ENCODE measurements around the gene PLCG2.

PLCG2 gene

DNA sequence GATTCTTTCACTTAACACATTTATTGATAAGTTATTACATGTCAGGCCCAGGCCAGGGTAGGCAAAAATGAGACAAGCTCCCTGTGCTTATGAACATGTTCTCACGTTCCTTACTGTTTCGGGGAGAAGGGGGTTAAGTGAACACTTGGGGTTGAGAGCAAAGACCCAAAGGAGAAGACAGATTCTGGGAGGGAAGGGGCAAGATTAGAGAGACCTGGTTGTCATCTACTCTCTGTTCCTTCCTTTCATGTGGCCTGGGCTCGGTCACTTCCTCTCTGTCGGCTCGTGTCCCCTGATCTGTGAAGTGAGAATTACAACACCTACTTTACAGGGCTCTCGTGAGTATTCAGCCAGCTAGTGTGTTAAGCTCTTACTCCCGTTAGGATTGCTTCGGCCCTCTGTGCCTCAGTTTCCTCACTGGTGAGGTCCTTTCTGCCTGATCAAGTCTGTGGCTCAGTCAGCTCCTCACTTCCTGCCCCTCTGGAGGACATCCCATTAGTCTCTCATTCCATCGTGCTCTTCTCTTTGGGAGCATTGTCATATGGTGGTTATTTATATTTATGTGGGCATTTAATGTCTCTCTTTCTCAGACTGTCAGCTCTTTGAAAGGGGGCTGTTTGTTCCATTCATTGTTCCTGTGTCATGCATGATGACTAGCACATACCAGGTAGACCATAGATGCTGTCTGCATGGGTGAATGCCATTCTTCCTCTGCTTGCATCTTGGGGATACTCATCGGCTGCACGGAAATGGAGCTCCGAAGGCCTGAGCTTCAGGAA is 38.9 kb downstream of the PLCG2 start:
- DNase-seq, result peak; percentile 79 to 87

DNA sequence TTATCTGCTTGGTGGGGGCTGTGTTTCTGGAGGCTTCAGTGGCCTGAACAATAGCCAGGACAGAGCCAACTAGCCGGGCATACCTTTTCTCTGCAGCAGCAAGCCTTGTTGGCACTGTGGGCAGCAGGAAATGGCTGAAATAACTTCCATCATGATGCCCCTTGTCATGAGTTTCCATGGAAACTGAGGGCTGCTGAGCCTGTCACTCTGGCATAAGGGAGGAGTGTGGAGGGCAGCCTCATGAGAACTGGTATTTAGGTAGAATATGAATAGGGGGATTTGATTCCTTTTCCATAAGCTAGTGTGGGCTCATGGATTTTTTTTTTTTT is 39.4 kb downstream of the PLCG2 start:
- DNase-seq, result no peak

- DNase-seq, result no peak
Observed at GRCh38 chr16:81818905-81819304, 39.8 kb downstream of the PLCG2 start.

- DNase-seq, result no peak
Observed at GRCh38 chr16:81821436-81822128, 42.5 kb downstream of the PLCG2 start.

- DNase-seq, result peak; percentile 72 to 76
Observed at GRCh38 chr16:81823111-81823510, 44.0 kb downstream of the PLCG2 start.

DNA sequence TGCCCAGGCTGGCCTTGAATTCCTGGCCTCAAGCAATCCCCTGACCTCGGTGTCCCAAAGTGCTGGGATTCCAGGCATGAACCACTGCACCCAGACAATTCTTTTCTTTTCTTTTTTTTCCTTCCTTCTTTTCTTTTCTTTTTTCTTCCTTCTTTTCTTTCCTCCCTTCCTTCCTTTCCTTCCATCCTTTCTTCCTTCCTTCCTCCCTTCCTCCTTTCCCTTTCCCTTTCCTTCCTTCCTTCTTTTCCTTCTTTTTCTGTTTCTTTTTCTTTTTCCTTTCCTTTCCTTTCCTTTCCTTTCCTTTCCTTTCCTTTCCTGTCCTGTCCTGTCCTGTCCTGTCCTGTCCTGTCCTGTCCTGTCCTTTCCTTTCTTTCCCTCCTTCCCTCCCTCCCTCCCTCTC is 44.6 kb downstream of the PLCG2 start:
- no peak for DNase-seq

DNA sequence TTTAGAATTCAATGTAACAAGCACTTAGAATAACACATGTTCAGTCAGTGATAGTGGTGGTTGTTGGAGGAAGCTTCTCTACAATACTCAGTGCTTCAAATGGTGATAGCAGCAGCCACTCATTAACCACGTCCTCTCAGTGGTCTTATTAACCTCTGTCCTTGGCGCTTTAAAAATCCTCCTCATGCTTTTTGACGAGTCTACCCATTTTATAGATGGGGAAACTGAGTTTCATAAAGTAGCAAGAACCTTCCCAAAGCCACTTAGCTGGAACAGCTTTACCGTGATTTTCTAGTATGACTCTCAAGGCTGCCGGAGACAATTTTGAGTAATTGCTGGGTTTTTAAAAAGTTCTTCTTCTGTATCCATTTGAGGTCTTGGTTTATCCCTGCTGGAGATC is 47.4 kb downstream of the PLCG2 start:
- DNase-seq, result no peak

DNA sequence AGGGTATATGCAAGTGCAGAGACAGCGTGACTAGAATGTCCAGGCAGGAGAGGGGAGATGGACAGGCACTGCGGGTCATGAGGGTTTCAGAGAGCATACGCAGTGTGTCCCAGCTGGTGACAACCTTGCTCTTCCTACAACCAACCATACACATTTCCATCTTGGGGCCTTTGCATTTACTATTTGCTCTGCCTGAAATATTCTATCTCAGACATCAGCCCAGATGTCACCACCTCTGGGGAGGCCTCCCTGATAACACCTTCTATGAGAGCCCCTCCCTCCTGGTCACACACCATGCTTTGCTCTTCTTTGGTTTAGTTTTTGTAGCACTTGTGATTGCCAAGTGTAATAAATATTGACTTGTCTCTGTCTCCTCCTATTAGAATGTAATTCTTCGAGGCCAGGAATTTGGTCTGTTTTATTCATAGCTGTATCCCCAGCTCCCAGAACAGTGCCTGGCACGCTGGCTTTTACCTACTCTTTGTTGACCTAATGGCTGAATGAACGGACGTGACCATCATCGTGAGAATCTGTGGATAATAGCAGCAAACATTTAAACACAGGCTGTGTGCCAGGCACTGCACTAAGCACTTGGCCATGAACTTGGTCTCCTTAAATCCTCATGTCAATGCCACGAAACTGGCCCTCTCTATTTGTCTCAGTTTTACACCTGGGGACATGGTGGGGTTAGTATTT is 51.9 kb downstream of the PLCG2 start:
- DNase-seq, result no peak

GRCh38 chr16:81831722-81832126 is 52.6 kb downstream of the PLCG2 start:
- peak; percentile 94 to 98 for DNase-seq

DNA sequence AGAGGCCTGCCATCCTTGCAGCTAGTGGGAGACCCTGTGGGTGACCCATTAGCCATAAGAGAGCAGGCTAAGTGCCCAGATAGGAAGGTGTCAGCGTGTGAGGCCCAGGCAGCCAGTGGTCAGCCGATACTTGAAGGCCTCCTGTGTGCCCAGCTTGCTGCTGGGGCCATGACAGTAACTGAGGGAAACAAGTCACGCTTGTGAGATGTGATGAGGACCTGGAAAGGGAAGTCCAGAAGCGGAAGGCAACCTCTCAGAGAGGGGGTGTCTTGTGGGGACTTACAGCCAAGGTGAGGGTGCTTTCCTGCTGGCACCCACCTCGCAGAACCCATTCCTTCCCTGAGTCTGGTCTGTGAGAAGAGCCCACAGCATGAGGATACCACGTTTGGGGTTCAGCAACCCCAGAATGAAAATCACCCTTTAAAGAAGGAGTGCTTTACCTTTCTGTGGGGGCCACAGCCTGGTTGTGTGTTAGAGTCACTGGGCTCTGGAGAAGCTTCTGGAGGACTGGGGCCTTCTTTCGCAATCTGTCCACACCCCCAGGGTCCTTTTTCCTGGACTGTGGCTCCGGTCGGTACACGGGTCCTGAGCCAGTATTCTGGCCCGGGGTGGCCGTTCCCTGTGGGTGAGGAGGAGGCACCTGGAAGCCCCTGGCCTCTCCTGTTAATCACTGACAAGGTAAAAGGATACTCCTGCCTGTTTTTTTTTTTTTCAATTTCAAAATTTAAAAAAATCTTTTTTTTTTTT is 53.9 kb downstream of the PLCG2 start:
- no peak for DNase-seq

DNA sequence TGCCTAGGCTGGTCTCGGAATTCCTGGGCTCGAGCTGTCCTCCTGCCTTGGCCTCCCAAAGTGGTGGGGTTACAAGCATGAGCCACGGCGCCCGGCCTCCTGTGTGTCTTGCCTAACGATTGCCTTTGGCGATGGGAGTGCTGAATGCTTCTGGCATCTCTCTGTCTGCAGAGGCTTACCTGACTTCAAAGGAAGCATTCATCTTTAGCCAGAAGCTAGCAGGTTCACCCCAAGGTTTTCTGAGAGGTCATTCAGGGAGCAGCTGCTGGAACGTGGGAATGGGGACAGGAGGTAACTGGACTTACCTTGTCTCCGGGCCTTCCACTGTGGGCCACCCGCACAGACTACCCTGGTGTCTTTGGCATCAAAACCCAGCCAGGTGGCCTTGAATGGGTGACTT is 54.7 kb downstream of the PLCG2 start:
- no peak for DNase-seq

- no peak for DNase-seq
Observed at GRCh38 chr16:81834868-81835267, 55.8 kb downstream of the PLCG2 start.

GRCh38 chr16:81836279-81837054 is 57.4 kb downstream of the PLCG2 start:
- no peak for DNase-seq

DNA sequence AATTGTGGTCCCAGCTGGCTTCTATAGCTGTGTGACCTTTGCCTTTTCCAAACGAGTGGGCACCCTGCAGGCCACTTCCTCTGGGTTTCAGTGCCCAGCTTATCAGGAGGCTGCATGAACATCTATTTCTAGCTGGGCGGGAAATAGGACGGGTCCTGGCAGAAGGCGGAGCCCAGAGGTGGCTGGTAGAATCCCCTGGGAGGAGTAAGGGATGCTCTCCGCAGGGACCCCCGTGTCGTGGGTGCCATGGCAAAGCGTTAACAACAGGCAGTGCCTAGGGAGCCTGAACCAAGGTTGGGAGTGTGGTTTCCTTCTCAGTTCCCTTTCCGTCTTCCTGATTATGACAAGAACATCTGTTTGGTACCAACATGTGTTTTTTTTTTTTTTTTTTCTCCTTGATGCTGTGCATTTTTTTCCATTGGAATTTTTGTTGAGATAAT is 58.2 kb downstream of the PLCG2 start:
- DNase-seq, result no peak

GRCh38 chr16:81838794-81839193 is 59.7 kb downstream of the PLCG2 start:
- DNase-seq, result no peak

DNA sequence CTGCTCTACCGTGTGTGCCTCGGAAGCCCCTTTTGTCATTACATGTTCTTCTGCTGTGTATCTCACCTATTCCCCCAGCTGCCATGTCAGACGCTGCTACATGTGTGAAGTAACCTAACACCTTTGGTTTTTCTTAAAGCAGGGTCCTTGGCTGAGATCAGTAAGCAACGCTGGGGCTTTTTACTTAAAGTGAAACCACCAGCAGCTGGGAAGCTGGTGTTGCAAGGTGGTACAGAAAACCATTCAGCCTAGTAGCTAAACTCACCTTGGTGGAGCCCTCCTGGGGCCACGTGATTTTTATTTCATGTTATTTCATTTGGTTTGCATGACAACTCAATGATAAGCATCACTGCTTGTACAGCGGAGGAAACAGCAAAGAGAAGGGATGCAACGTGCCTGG is 62.6 kb downstream of the PLCG2 start:
- no peak for DNase-seq

- no peak for DNase-seq
Observed at GRCh38 chr16:81842564-81843242, 63.6 kb downstream of the PLCG2 start.

DNA sequence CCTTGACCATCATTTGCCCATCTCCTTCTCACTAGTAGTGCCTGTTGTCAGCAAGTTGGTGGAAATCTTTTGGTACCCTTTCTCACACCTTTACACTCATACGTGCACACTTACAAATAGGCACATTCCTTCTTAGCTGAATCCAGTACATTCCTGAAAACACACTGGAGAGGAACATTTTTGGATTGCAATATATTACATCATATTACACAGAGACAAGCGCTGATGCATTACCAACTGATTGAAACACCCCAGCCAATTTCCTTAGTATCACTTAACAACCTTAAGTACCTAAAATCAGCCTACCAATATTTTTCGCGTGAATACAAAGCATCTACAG is 64.1 kb downstream of the PLCG2 start:
- no peak for DNase-seq

DNA sequence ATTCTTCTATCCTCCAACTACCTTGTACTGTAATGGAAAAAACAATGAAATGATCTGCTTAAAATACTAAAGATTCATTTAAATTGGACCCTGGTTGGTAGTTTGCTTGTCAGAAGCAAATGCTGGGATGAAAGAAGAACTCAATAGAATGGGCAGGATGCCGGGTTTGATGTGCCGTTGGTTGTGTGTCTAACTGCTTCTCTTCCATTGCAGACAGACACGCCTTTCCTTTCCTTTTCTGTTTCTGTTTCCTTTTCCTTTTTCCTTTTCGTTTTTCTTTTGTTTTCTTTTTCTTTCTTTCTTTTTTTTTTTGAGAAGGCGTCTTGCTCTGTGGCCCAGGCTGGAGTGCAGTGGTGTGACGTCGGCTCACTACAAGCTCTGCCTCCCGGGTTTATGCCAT is 64.6 kb downstream of the PLCG2 start:
- no peak for DNase-seq

DNA sequence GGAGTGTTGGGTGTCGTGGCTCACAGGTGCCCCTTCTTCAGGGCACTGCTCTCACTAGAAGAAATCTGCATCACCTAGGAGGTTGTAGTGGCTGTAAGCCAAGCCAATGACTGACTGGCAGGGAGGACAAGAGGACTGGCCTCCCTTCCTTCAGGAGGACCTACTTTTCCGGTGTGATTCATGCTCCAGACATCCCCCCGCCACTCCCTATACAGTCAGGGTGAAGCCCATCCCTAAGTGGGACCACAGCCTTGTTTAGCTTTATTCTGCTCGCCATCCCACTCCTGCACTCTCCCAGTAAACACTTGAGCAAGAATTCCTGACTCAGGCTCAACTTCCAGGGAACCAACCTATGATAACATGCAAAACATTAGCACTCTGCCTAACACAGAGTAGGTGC is 67.0 kb downstream of the PLCG2 start:
- no peak for DNase-seq

- no peak for DNase-seq
Observed at GRCh38 chr16:81848306-81848853, 69.3 kb downstream of the PLCG2 start.
